GM19099 (cell line): ENCODE measurements around the gene MT1A.

Experiments used
- POLR2A ChIP-seq: IDR thresholded peaks from 3 replicates; pipeline ENCODE4 v1.6.1; 2011; ENCODE audit warnings: low read depth; ENCODE audit not compliant: insufficient read length; ENCODE audit errors: extremely low read depth

Gene MT1A

GRCh38 chr16:56677474-56677873 is 39.0 kb downstream of the MT1A start:
- TF ChIP-seq POLR2A = no peak

GRCh38 chr16:56679078-56679730 is 40.7 kb downstream of the MT1A start:
- no peak for TF ChIP-seq POLR2A

- TF ChIP-seq POLR2A = no peak
These were observed 41.4 kb downstream of the MT1A start for GRCh38 chr16:56679818-56680217.

- TF ChIP-seq POLR2A = peak; percentile 96
These were observed 43.7 kb downstream of the MT1A start, which contains the start of gene MT1X for GRCh38 chr16:56681939-56682702. MT1X (plus strand) TSS chr16:56682470; CDS start chr16:56682541, 71 bp downstream.

- TF ChIP-seq POLR2A = no peak
These were observed 44.4 kb downstream of the MT1A start for GRCh38 chr16:56682703-56683397.

GRCh38 chr16:56683424-56684172 is 45.1 kb downstream of the MT1A start:
- TF ChIP-seq POLR2A = no peak

- TF ChIP-seq POLR2A = no peak
These were observed 45.9 kb downstream of the MT1A start for GRCh38 chr16:56684256-56684925.

- no peak for TF ChIP-seq POLR2A
These were observed 46.6 kb downstream of the MT1A start for GRCh38 chr16:56684926-56685590.

- no peak for TF ChIP-seq POLR2A
These were observed 48.3 kb downstream of the MT1A start for GRCh38 chr16:56686758-56687157.

GRCh38 chr16:56688762-56689161 is 50.3 kb downstream of the MT1A start:
- TF ChIP-seq POLR2A = no peak

GRCh38 chr16:56689171-56689570 is 50.7 kb downstream of the MT1A start:
- TF ChIP-seq POLR2A = no peak
